Liver (tissue), 3 donors: Measurements from ENCODE around the gene CMIP.

Experiments
- FOXA1 ChIP-seq: IDR thresholded peaks from 2 replicates; pipeline ENCODE4 v1.6.1; 2016; ENCODE audit warnings: antibody characterized with exemption
- HNF4A ChIP-seq, 2 donors: conservative IDR thresholded peaks; 2 replicates each; pipeline ENCODE4 v1.6.1; 2016; ENCODE audit warnings: antibody characterized with exemption in 2 of 2, mild to moderate bottlenecking in 2 of 2
- JUND ChIP-seq, 2 donors: IDR thresholded peaks; 2 replicates each; pipeline ENCODE4 v1.6.1; 2016; ENCODE audit warnings: antibody characterized with exemption in 2 of 2
- RAD21 ChIP-seq, 2 donors: IDR thresholded peaks; 2 replicates each; pipeline ENCODE4 v1.6.1; 2016; ENCODE audit warnings: antibody characterized with exemption in 2 of 2, mild to moderate bottlenecking in 2 of 2
- REST ChIP-seq: IDR thresholded peaks from 2 replicates; pipeline ENCODE4 v1.6.1; 2016; ENCODE audit warnings: antibody characterized with exemption, mild to moderate bottlenecking
- SP1 ChIP-seq: IDR thresholded peaks from 2 replicates; pipeline ENCODE4 v1.6.1; 2018; ENCODE audit warnings: antibody characterized with exemption, mild to moderate bottlenecking
- TAF1 ChIP-seq: conservative IDR thresholded peaks from 2 replicates; pipeline ENCODE4 v1.6.1; 2016; ENCODE audit warnings: antibody characterized with exemption, mild to moderate bottlenecking
- YY1 ChIP-seq: IDR thresholded peaks from 2 replicates; pipeline ENCODE4 v1.6.1; 2016; ENCODE audit warnings: antibody characterized with exemption, mild to moderate bottlenecking
- TF ChIP-seq, protein P1 (sequence below): fragments of 150-350 bp; IDR thresholded peaks from 2 replicates; pipeline ENCODE4 v1.5.1; 2017; ENCODE audit warnings: improper control_type of control experiment, low read depth, low read length; ENCODE audit not compliant: missing input control
- TF ChIP-seq, protein P2 (sequence below): IDR thresholded peaks from 2 replicates; pipeline ENCODE4 v1.6.1; 2016; ENCODE audit warnings: antibody characterized with exemption
- TF ChIP-seq, protein P3 (sequence below): IDR thresholded peaks from 2 replicates; pipeline ENCODE4 v1.6.1; 2016; ENCODE audit warnings: antibody characterized with exemption
- TF ChIP-seq, protein P4 (sequence below): IDR thresholded peaks from 2 replicates; pipeline ENCODE4 v1.6.1; 2016; ENCODE audit warnings: antibody characterized with exemption
- donor health status: healthy.
- donor health status: healthy.

GRCh38 chr16:81578636-81579413 lies 134.2 kb downstream of the CMIP start:
- TF ChIP-seq SP1 (no peak), JUND (IDR thresholded peaks at IDR 0.05) (no peak), TAF1 (no peak), FOXA1 (no peak), REST (no peak), RAD21 (IDR thresholded peaks at IDR 0.05) (no peak), HNF4A (conservative IDR thresholded peaks at IDR 0.05) (no peak), YY1 (no peak)
- TF ChIP-seq, protein P1, sequence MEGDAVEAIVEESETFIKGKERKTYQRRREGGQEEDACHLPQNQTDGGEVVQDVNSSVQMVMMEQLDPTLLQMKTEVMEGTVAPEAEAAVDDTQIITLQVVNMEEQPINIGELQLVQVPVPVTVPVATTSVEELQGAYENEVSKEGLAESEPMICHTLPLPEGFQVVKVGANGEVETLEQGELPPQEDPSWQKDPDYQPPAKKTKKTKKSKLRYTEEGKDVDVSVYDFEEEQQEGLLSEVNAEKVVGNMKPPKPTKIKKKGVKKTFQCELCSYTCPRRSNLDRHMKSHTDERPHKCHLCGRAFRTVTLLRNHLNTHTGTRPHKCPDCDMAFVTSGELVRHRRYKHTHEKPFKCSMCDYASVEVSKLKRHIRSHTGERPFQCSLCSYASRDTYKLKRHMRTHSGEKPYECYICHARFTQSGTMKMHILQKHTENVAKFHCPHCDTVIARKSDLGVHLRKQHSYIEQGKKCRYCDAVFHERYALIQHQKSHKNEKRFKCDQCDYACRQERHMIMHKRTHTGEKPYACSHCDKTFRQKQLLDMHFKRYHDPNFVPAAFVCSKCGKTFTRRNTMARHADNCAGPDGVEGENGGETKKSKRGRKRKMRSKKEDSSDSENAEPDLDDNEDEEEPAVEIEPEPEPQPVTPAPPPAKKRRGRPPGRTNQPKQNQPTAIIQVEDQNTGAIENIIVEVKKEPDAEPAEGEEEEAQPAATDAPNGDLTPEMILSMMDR = no peak
- TF ChIP-seq, protein P2, sequence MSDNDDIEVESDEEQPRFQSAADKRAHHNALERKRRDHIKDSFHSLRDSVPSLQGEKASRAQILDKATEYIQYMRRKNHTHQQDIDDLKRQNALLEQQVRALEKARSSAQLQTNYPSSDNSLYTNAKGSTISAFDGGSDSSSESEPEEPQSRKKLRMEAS = no peak
- TF ChIP-seq, protein P3, sequence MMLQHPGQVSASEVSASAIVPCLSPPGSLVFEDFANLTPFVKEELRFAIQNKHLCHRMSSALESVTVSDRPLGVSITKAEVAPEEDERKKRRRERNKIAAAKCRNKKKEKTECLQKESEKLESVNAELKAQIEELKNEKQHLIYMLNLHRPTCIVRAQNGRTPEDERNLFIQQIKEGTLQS = no peak
- TF ChIP-seq, protein P4, sequence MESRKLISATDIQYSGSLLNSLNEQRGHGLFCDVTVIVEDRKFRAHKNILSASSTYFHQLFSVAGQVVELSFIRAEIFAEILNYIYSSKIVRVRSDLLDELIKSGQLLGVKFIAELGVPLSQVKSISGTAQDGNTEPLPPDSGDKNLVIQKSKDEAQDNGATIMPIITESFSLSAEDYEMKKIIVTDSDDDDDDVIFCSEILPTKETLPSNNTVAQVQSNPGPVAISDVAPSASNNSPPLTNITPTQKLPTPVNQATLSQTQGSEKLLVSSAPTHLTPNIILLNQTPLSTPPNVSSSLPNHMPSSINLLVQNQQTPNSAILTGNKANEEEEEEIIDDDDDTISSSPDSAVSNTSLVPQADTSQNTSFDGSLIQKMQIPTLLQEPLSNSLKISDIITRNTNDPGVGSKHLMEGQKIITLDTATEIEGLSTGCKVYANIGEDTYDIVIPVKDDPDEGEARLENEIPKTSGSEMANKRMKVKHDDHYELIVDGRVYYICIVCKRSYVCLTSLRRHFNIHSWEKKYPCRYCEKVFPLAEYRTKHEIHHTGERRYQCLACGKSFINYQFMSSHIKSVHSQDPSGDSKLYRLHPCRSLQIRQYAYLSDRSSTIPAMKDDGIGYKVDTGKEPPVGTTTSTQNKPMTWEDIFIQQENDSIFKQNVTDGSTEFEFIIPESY = no peak
